HG03520 (cell line): ENCODE data around the gene AP2B1.

ENCODE experiments used
- ATAC-seq: cut with Tn5 transposase; IDR thresholded peaks from one replicate; pipeline ENCODE4 v1.9.1; 2021; ENCODE audit warnings: mild to moderate bottlenecking, moderate library complexity; ENCODE audit not compliant: unreplicated experiment

AP2B1 gene

GRCh38 chr17:35766489-35766877 is 179.4 kb downstream of the AP2B1 start:
- no peak for ATAC-seq

GRCh38 chr17:35766903-35767510 is 179.9 kb downstream of the AP2B1 start:
- no peak for ATAC-seq

- ATAC-seq: no peak
These were observed 181.7 kb downstream of the AP2B1 start for GRCh38 chr17:35768797-35769196.

DNA sequence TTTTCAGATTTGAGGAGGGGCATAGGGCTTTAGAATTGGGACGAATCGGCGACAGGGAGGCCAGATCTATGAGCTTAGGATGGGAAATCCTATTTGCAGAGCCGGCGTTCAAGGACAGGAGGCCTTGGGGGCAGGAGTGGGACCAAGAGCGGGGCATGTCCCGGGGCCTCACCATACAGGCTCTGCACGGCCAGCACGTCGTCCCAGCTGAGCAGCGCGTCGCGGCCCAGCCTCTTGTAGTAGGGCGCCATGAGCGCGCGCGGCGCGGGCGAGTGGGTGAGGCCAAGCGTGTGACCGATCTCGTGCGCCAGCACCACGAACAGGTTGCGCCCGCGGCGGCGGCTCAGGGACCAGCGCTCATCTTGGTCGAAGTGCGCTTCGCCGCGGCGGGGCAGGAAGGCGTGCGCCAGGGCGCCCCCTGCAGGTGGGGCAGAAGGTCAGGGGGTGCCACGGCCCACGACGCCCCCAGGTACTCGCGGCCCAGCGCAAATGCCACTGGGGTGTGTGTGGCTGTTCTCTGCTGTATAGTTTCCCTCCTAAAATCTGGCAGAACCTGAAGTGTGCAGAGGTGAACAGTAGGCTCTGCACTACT is 182.9 kb downstream of the AP2B1 start:
- ATAC-seq: no peak

- ATAC-seq: no peak
These were observed 186.0 kb downstream of the AP2B1 start for GRCh38 chr17:35773129-35773528.

DNA sequence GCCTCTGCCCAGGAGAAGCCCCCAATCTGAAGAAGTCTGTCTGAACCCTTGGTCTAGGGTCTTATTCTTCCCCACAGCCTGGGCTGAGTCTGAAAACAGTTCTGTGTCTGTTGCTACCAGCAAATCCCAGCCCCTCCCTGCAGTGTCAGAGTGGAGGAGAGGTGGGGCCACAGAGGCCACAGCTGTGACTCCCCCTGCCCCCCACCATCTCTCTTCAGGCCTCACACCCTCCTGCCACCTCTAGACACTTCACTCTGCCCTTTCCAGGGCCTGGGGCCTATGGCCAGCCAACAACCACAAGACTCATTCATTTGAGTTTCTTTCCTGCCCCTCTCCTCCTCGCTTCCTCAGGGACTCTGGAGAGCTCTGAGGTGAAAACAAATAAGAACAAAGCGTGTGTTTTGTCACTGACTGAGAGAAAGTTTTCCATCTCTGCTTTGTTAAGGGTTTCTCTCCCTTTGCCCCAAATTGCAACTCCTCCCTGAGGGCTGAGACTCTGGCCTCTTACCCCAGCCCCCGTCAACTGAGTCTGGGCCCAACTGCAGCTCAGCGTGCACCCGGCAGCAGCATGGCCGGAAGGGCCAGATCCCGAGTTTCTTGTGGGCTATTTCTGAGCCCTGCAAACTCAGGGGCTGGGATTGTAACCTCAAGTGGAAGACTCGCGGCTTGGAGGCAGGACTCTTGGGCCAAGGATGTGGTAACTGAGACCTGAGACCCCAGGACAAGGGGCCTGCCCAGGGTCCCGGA is 186.7 kb downstream of the AP2B1 start:
- no peak for ATAC-seq

- no peak for ATAC-seq
These were observed 187.4 kb downstream of the AP2B1 start for GRCh38 chr17:35774499-35774898.

DNA sequence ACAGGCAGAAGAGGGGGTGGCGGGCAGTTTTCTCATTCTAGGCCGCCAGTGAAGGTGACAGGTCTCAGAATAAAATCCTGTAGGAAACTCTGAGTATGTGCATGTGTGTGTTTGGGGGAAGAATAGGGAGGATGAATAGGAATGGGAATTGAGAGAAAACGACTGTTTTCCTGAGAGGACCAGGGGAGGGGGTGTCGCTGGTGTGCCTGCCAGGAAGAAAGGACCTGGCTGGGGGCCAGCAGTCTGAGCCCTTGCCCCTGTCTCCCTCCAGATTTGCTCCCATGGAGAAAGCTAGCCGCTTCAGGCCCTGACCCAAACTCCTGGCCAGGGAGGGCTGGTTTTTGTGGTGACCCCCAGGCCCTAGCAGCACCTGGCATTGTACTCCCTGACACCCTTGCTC is 187.9 kb downstream of the AP2B1 start:
- no peak for ATAC-seq

- ATAC-seq: no peak
These were observed 188.5 kb downstream of the AP2B1 start for GRCh38 chr17:35775583-35775982.
